ENCODE data around the gene CACNG4.

Gene CACNG4

GRCh38 chr17:66980896-66981295, 16.4 kb downstream of the CACNG4 start:
- no peak overlapping the region for H3K27ac ChIP-seq
- DNase-seq (ENCODE audit: low spot score): no peak
- TF ChIP-seq CTCF (IDR thresholded peaks at IDR 0.05): no peak
- no peak overlapping the region for H3K4me3 ChIP-seq

GRCh38 chr17:66981983-66982508, 17.5 kb downstream of the CACNG4 start:
- DNase-seq (ENCODE audit: low spot score): no peak
- no peak overlapping the region for H3K27ac ChIP-seq
- TF ChIP-seq CTCF (IDR thresholded peaks at IDR 0.05): no peak

GRCh38 chr17:66983414-66984021, 19.0 kb downstream of the CACNG4 start:
- no peak for DNase-seq (ENCODE audit: low spot score)
- TF ChIP-seq CTCF (IDR thresholded peaks at IDR 0.05): no peak
- H3K4me3 ChIP-seq: no peak overlapping the region
- no peak overlapping the region for H3K27ac ChIP-seq

More at GRCh38 chr17:66981983-66982508, 17.5 kb downstream of the CACNG4 start:
- H3K4me3 ChIP-seq: no peak overlapping the region

- TF ChIP-seq CTCF (IDR thresholded peaks at IDR 0.05): no peak
Observed at GRCh38 chr17:66984730-66985129, 20.2 kb downstream of the CACNG4 start.

GRCh38 chr17:66985338-66986237, 21.1 kb downstream of the CACNG4 start:
- TF ChIP-seq CTCF (IDR thresholded peaks at IDR 0.05): no peak
- H3K27ac ChIP-seq: no peak overlapping the region
- no peak for DNase-seq (ENCODE audit: low spot score)
- no peak overlapping the region for H3K4me3 ChIP-seq

More at GRCh38 chr17:66984730-66985129, 20.2 kb downstream of the CACNG4 start:
- Histone ChIP-seq H3K4me3 (no peak overlapping the region), H3K27ac (no peak overlapping the region)
- no peak for DNase-seq (ENCODE audit: low spot score)

GRCh38 chr17:66986659-66987058, 22.2 kb downstream of the CACNG4 start:
- Histone ChIP-seq H3K4me3 (no peak overlapping the region), H3K27ac (no peak overlapping the region)
- DNase-seq (ENCODE audit: low spot score): no peak
- no peak for TF ChIP-seq CTCF (IDR thresholded peaks at IDR 0.05)

All from coronary artery (tissue), 2 donors.